CD4-positive, alpha-beta T cell treated with Interleukin-1 beta for 1 hour (primary cell): ENCODE results near the gene ADAMTS10.
A peak's percentile ranks its signal among the peaks of the same experiment; 100 is the strongest.
"Not testable (repeated sequence)": the region's sequence is repeated elsewhere in the genome, so short reads cannot be mapped to it uniquely, and the experiment has no call there.

Source experiments
- DNase-seq, 2 donors: peaks; one replicate each; pipeline ENCODE4 v3.0.0-alpha.2; 2020 to 2022

The ADAMTS10 gene

DNA sequence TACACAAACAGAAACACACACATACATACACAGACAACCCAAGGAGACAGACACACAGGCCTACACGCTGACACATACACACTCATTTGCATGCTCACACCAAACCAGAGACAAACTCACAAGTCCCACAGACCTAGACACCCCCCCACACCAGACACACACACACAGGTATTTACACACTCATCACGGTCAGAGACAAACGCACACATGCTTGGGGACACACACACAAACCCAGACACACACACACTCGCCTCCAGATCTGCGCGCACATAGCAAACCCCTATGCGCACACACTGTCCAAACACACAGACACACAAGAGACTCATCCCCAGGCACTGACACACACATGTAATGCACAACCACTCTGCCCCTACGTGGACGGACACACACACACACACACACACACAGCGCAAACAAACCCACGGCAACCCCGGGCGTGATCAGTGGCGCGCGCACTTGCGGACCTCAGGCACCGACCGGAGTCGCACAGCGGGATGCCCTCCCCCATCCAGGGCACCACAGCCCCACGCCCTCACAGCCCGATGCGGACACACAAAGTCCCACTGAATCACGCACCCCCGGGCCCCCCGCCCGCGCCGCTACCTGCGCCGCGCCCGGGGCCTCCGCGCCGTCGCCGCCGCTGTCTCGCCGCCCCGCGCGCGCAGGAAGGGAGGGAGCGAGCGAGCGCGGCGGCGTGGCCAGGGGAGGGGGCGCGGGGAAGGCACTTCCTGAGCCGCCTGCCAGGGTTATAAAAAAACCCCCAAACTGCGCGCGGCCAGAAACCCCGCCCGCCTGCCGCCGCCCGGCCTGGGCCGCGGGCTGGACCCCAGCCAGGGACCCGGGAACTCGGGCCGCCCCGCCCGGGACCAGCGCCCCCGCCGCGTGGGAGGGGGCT lies at the start of gene ADAMTS10:
ADAMTS10 (minus strand) TSS at position 675 of the 895 bp plus-strand sequence. CDS start 5,005 bp downstream, outside the sequence.
- peak; percentile 52 to 54 for DNase-seq

- no peak for DNase-seq
Measured at GRCh38 chr19:8659905-8660304, 49.4 kb upstream of the ADAMTS10 start.

GRCh38 chr19:8657869-8658268 lies 47.4 kb upstream of the ADAMTS10 start:
- DNase-seq: no peak

DNA sequence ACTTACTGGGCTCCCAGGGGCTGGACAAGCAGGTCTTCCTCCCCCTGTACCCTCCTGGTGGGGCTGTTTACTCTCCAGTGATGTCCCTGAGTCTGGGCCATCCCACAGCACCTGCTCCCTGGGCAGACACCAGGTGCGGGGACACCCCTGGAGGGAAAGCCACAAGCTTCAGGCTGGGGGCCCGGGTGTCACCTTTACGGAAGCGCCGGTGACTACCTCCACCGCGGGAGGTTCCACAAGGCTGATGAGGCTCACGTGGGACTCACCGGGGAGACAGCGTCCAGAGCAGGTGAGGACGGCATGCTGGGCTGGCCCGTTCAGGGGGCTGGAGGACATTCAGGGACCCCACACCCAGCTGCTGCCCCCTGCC lies 44.8 kb upstream of the ADAMTS10 start:
- peak; percentile 11 to 34 for DNase-seq

- peak; percentile 63 to 67 for DNase-seq
Measured at GRCh38 chr19:8654591-8655339, 44.2 kb upstream of the ADAMTS10 start.

GRCh38 chr19:8648240-8648639 lies 37.7 kb upstream of the ADAMTS10 start:
- DNase-seq: no peak

DNA sequence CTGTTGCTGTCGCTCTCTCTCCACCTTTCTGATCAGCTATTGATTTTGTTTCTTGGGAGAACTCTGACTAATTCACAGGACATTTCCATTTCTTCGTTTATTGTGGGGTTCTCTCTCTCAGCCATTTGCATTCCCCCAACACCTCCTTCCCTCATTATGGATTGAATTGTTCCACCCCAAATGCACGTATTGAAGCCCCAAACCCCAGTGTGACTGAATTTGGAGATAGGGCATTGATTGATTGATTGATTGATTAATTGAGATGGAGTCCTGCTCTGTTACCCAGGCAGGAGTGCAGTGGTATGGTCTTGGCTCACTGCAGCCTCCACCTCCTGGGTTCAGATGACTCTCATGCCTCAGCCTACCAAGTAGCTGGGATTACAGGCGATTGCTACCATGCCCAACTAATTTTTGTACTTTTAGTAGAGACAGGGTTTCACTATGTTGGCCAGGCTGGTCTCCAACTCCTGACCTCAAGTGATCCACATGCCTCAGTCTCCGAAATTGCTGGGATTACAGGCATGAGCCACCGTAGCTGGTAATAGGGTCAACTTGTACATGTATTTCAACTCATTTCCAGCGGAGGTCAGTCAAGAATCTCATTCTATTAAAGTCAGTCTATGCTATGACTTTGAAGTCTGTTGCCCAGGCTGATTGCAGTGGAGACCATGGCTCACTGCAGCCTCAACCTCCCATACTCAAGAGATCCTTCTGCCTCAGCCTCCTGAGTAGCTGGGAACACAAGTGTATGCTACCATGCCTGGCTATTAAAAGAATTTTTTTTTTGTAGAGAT lies 33.5 kb upstream of the ADAMTS10 start:
- no peak for DNase-seq

- DNase-seq: no peak
Measured at GRCh38 chr19:8642561-8642960, 32.0 kb upstream of the ADAMTS10 start.

DNA sequence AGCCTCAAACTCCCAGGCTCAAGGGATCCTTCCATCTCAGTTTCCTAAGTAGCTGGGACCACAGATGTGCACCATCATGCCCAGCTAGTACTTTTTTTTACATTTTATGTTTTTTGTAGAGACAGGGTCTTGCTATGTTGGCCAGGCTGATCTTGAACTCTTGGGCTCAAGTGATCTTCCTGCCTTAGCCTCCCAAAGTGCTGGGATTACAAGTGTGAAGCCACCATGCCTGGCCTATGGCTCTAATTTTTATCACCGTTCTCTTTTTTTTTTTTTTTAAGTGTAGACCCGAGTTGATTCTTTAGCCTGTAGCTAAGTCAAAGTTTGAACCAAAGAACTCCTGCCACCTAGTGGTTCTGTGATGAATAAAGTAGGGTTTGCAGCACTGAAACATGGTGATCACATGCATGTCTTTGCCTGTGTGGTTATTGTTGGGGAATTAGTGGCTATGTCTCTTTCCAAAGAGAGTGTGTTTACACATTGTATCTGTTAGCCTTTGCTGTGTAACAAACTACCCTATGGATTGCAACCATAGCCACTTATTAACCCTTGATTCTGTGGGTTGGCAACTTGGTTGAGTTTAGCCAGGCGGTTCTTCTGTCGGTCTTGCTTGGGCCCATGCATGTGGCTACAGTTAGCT lies 31.5 kb upstream of the ADAMTS10 start:
- peak; percentile 13 to 60 for DNase-seq

- no peak for DNase-seq
Measured at GRCh38 chr19:8641221-8641907, 30.8 kb upstream of the ADAMTS10 start.

GRCh38 chr19:8640402-8641004 lies 30.0 kb upstream of the ADAMTS10 start:
- DNase-seq: peak; percentile 19 to 76

DNA sequence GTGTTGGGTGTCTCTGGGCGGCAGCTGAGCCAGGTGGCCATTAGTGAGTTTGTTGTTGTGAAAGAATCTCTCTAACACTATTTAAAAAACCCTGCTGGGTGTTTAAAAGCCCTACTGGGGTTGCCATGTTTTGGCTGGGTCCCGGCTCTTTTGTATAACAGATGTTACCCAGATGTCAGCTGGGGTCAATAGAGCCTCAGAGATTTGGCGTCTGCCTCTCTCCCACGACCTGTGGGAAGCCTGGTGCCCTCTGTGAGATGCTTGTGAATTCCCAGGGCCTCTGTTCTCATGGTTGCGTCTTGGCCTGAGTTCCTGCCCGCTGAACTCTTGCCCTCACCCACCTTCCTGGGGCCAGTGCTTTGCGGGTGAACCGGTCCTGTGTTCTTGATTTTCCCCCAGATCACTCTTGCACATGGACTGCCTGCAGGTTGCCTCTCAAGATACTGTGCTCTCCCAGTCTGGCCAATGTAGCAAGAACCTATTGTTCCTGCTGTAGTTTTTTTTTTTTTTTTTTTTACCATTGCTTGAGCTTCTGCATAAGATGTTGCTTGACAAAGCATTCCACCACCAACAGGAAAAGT lies 29.4 kb upstream of the ADAMTS10 start:
- DNase-seq: no peak

DNA sequence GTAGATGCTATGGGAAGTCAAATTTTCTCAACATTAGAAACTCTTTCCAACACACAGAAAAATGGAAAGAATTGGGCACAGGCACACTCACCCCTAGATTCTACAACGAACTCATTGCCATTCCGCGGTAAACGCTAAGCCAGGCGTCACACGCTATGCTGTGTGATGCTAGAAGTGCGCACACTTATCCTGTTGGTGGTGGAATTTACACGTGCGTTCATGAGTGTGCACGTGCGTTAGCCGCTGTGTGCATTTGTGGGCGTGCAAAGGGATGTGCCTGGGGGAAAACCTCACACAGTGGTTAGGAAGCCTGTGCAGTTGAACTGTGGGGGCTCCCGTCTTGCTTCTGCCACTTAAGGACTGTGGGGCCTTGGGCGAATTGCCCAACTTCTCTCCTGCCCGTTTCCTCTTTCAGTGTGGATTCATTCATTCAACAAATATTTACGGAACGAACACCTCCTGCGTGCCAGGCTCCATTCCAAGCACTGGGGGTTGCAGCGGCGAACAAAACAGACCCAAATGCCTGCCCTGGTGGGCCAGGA lies 27.6 kb upstream of the ADAMTS10 start:
- peak in 1 of 2 donors; percentile 32 for DNase-seq

DNA sequence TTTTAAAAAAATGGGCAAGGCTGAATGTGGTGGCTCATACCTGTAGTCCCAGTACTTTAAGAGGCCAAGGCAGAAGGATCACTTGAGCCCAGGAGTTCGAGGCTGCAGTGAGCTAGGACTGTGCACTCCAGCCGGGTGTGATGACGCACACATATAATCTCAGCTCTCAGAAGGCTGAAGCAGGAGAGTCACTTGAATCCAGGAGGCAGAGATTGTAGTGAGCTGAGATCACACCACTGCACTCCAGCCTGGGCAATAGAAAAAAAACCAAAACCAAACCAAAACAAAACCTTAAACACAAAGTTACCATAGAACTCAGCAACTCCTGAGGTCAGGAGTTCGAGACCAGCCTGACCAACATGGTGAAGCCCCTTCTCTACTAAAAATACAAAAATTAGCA lies 26.6 kb upstream of the ADAMTS10 start:
- not testable (repeated sequence) for DNase-seq

GRCh38 chr19:8635422-8635821 lies 24.9 kb upstream of the ADAMTS10 start:
- no peak for DNase-seq

- no peak for DNase-seq
Measured at GRCh38 chr19:8631425-8631819, 20.9 kb upstream of the ADAMTS10 start.

- DNase-seq: no peak
Measured at GRCh38 chr19:8630796-8631424, 20.4 kb upstream of the ADAMTS10 start.

DNA sequence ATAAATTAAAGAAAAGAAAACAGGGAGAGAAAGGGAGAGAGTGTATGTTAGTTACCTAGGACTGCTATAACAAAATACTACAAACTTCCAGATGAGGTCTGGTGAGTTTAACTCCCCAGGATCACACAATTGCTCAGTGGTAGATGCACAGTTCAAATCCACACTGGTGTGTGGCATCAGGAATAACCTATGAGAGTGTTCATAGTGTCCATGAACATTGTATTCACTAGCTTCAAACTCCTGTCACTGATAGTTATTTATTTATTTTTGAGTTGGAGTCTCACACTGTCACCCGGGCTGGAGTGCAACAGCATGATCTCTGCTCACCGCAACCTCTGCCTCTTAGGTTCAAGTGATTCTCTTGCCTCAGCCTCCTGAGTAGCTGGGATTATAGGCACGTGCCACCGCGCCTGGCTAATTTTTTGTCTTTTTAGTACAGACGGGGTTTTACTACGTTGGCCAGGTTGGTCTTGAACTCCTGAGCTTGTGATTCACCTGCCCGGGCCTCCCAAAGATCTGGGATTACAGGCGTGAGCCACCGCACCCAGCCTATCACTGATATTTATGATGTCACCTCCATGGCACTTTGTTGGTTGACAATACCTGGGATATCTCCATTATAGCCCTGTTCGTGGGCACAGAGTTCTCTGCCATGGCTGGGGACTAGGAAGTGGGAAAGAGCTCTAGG lies 19.6 kb upstream of the ADAMTS10 start, which contains the start of gene NFILZ:
NFILZ (plus strand) TSS at position 638 of the 688 bp plus-strand sequence. CDS start 46,133 bp downstream, outside the sequence.
- DNase-seq: no peak

- DNase-seq: no peak
Measured at GRCh38 chr19:8629184-8629583, 18.7 kb upstream of the ADAMTS10 start.

DNA sequence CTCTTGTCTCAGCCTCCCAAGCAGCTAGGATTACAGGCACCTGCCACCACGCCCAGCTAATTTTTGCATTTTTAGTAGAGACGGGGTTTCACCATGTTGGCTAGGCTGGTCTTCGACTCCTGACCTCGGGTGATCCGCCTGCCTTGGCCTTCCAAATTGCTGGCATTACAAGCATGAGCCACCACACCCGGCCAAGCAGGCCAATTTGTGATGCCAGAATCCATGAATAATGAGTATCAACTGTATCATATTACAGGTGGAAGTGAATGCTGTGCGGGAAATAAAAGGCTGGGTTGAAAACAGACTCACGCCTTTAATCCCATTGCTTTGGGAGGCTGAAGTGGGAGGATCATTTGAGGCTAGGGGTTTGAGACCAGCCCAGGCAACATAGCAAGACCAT lies 16.3 kb upstream of the ADAMTS10 start:
- DNase-seq: no peak
